OCI-M1 (cell line): Measurements from ENCODE around the gene UBE2V1.
A peak's percentile ranks its signal among the peaks of the same experiment; 100 is the strongest.
"Not testable (repeated sequence)": the region's sequence is repeated elsewhere in the genome, so short reads cannot be mapped to it uniquely, and the experiment has no call there.

Source experiments
- DNase-seq: peaks from one replicate; lab custom pipeline; 2025; lab: John Stamatoyannopoulos, UW

Gene UBE2V1

GRCh38 chr20:50112512-50113419, at the start of gene UBE2V1:
TSS of gene UBE2V1 (minus strand) at chr20:50113150. CDS start at chr20:50113128, 22 bp downstream.
- peak; percentile 92 for DNase-seq

GRCh38 chr20:50161494-50161893, 48.5 kb upstream of the UBE2V1 start:
- DNase-seq, result not testable (repeated sequence)

- peak; percentile 93 for DNase-seq
These were observed 40.8 kb upstream of the UBE2V1 start, which contains the start of gene PEDS1 for GRCh38 chr20:50153500-50154377. TSS of gene PEDS1 (minus strand) at chr20:50153723. CDS start at chr20:50153637, 86 bp downstream.

- peak; percentile 49 for DNase-seq
These were observed 40.2 kb upstream of the UBE2V1 start for GRCh38 chr20:50153153-50153499.

- no peak for DNase-seq
These were observed 39.6 kb upstream of the UBE2V1 start for GRCh38 chr20:50152394-50153152.

GRCh38 chr20:50151034-50151743, 38.2 kb upstream of the UBE2V1 start:
- peak; percentile 41 for DNase-seq

- no peak for DNase-seq
These were observed 36.7 kb upstream of the UBE2V1 start for GRCh38 chr20:50149481-50150254.

GRCh38 chr20:50146732-50147662, 34.0 kb upstream of the UBE2V1 start:
- DNase-seq, result peak; percentile 82

GRCh38 chr20:50146214-50146613, 33.3 kb upstream of the UBE2V1 start:
- DNase-seq, result no peak

GRCh38 chr20:50145566-50145965, 32.6 kb upstream of the UBE2V1 start:
- DNase-seq, result no peak

- DNase-seq, result no peak
These were observed 31.4 kb upstream of the UBE2V1 start for GRCh38 chr20:50144362-50144761.

GRCh38 chr20:50142812-50143211, 29.9 kb upstream of the UBE2V1 start:
- no peak for DNase-seq

- no peak for DNase-seq
These were observed 29.0 kb upstream of the UBE2V1 start for GRCh38 chr20:50141811-50142561.

GRCh38 chr20:50141018-50141675, 28.2 kb upstream of the UBE2V1 start:
- DNase-seq, result no peak

GRCh38 chr20:50140339-50140859, 27.4 kb upstream of the UBE2V1 start:
- DNase-seq, result no peak

GRCh38 chr20:50138479-50139393, 25.8 kb upstream of the UBE2V1 start:
- no peak for DNase-seq

GRCh38 chr20:50138120-50138478, 25.1 kb upstream of the UBE2V1 start:
- no peak for DNase-seq
